ENCODE results near the gene RALGAPA2.

DNA sequence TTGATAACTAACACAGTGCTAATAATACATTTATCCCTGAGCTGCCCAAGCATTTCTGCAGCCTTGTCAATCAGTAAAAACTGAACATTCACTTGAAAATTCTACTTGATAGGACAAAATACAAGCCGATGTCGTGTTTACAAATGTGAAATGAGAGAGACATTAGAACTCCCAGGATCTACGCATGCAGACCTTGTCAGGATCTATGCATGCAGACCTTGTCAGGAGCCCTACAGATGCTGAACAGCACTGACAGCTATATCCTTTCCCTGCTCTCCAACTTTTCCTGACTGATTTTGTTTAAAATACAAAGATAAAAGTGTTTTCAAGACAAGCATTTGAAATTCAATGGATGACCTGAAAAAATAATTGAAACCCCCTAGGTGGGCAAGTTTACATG is 315.6 kb downstream of the RALGAPA2 start:
- no peak for TF ChIP-seq POLR2A (IDR thresholded peaks at IDR 0.05)
- TF ChIP-seq, protein P1, sequence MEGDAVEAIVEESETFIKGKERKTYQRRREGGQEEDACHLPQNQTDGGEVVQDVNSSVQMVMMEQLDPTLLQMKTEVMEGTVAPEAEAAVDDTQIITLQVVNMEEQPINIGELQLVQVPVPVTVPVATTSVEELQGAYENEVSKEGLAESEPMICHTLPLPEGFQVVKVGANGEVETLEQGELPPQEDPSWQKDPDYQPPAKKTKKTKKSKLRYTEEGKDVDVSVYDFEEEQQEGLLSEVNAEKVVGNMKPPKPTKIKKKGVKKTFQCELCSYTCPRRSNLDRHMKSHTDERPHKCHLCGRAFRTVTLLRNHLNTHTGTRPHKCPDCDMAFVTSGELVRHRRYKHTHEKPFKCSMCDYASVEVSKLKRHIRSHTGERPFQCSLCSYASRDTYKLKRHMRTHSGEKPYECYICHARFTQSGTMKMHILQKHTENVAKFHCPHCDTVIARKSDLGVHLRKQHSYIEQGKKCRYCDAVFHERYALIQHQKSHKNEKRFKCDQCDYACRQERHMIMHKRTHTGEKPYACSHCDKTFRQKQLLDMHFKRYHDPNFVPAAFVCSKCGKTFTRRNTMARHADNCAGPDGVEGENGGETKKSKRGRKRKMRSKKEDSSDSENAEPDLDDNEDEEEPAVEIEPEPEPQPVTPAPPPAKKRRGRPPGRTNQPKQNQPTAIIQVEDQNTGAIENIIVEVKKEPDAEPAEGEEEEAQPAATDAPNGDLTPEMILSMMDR (IDR thresholded peaks at IDR 0.05): no peak

Measured in Peyer's patch (tissue), 4 donors.